HG02610 (cell line): ENCODE results near the gene CYP4X1.
"Not testable (repeated sequence)": the region's sequence is repeated elsewhere in the genome, so short reads cannot be mapped to it uniquely, and the experiment has no call there.

ENCODE experiments used
- ATAC-seq: cut with Tn5 transposase; IDR thresholded peaks from one replicate; pipeline ENCODE4 v1.9.1; 2021; ENCODE audit warnings: mild to moderate bottlenecking, moderate library complexity; ENCODE audit not compliant: unreplicated experiment

CYP4X1 gene

GRCh38 chr1:47069509-47069908 is 46.0 kb downstream of the CYP4X1 start:
- not testable (repeated sequence) for ATAC-seq

GRCh38 chr1:47089356-47089755 is 65.9 kb downstream of the CYP4X1 start:
- ATAC-seq, result not testable (repeated sequence)

- not testable (repeated sequence) for ATAC-seq
Observed at GRCh38 chr1:47091476-47091875, 68.0 kb downstream of the CYP4X1 start.
